Measurements from ENCODE around the gene HDAC5.
"Not testable (repeated sequence)": the region's sequence is repeated elsewhere in the genome, so short reads cannot be mapped to it uniquely, and the experiment has no call there.

The HDAC5 gene

GRCh38 chr17:44110823-44111633, 12.4 kb downstream of the HDAC5 start:
- DNase-seq (ENCODE audit: low read depth), result peak; percentile 20

GRCh38 chr17:44110011-44110686, 13.3 kb downstream of the HDAC5 start:
- no peak for DNase-seq (ENCODE audit: low read depth)

- no peak for DNase-seq (ENCODE audit: low read depth)
Observed at GRCh38 chr17:44109312-44109630, 14.2 kb downstream of the HDAC5 start.

DNA sequence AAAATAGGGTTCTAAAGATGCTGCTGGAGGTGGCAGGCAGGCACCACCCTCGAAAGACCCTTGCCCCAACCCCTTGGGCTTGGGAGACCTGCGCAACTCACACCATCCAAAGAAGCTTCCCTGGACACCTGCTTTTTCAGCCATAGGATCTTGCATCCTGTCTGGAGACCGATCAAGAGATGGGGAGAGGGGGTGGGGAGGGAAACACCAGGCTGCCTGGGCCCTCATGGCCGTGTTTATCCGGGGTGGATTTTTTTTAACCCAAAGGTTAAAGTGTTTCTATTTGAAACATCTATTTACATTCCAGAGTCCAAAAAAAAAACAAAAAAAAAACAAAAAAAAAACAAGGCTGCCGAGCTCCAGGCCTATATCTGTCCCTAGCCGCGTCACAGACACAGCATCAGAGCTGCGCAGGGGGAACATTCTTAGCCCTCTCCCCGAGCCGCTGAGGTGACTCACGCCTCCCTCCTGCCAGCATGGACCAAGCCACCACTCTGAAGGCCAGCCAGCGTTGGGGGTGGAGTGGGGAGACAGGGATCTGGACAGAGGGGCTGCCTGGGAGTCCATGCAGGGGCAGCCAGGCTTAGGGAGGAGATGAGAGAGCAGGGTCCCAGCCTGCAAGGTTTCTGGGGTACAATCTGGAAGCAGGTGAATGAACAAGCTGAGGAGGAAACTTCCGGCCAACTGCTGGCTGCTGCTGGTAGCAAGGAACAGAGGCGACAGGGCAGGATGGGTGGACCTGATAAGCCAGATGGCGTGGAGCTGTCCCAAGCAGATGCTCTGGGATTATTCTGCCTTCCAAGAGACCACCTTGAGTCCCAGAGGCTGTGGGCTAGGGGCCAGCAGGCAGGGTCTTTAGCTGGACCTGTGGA, 14.8 kb downstream of the HDAC5 start:
- no peak for DNase-seq (ENCODE audit: low read depth)

- no peak for DNase-seq (ENCODE audit: low read depth)
Observed at GRCh38 chr17:44106801-44107200, 16.6 kb downstream of the HDAC5 start.

DNA sequence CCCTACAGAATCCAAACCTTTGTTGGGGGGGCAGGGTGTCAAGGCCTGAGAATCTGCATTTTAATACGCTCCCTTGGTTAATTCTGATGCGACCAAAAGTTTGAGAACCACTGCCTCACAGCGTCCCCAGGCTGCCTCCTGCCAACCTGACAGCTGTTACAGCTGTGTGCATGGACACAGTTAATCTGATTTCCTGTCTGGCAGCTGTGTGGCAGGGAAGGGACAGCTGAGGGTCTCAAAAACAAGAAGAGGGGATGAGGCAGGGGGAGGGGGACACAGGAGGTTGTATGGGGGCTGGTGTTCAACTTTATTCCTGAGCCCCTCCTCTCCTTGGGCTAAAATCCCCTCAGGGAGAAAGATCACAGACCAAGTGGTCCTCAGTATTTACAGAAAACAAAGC, 17.5 kb downstream of the HDAC5 start:
- DNase-seq (ENCODE audit: low read depth), result no peak

GRCh38 chr17:44105483-44105882, 18.0 kb downstream of the HDAC5 start:
- no peak for DNase-seq (ENCODE audit: low read depth)

DNA sequence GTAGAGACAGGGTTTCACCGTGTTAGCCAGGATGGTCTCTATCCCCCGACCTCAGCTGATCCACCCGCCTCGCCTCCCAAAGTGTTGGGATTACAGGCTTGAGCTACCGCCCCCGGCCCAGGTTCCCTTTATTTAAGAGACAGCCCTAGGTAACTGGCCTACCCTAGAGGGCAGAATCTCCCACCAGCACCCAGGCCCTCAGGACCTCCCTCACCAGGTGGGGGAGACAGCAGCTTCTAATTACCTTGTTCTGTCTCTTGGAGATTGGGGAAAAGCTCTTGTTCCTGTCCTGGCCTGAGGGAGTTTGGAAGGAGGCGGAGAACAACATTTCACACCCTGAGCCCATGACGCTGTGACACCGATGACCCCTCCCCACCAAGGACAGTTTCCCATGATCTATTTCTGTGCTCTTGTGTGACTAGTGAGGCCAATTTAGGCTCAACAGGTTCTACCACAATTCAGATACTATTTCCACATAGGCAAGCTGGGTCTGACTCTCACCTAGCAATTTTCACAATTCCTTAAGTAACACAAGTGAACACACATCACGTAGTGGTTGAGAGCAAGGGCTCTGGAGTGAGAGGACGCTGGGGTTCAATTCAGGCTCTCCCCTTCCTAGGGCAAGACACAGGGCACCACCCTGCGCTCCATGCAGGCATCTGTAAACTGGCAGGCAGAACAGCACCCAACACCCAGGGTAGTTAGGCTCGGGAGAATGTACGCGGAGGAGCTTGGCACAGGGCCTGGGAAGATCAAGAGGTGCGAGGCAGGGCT, 20.4 kb downstream of the HDAC5 start:
- no peak for DNase-seq (ENCODE audit: low read depth)

DNA sequence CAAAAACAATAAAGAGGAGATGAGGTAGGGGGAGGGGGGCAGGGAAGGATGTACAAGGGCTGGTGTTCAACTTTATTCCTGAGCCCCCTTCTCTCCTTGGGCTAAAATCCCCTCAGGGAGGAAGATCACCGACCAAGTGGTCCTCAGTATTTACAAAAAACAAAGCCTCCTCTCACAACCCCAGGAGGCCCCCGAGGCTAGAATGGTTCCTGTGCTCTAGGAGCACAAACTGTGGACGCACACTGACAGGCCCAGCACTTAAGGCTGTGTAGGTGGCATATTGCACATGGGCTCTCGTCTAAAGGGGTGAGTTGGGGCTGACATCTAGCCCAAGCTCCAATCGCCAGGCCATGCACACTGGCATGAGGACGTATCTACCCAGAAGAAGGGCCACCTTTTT, 21.6 kb downstream of the HDAC5 start:
- not testable (repeated sequence) for DNase-seq (ENCODE audit: low read depth)

DNA sequence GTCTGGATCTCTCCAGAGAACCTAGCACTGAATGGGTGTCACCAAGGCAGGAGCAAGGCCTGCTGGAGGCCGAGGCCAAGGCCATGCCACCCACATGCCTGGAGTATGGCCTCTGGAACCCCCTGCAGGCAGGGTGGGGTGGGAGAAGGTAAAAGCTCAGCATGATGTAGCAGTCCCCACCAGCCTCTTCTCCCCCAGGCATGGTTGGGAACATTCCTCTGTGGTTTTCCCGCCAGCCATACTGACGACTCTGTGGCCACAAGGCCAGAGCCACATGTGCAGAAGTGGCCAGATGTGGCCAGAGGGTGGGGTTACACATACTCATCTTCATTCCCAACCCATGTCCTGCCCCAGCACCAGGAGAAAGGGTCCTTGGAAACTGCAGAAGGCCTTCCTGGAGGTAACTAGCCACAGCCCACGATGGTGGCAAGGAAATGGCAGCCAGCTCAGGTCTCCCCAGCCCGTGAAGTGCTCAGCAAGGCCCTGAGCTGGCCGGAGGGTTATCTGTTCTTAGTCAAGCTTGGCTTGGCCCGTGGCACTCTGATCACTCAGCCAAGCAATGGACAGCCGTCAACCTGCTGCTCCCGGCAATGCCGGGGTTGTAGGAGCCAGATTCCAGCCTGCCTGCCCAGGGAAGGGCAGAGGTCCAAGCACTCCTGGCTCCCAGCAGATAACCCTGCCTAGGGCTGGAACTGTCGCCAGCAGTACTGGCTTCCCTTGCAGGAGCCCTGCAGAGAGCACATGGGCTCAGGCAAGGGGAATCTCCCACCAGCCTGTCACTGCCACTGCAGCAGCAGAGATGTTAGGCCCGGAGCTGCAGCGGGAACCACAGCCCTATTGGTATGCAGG, 26.1 kb downstream of the HDAC5 start:
- no peak for DNase-seq (ENCODE audit: low read depth)

- DNase-seq (ENCODE audit: low read depth), result no peak
Observed at GRCh38 chr17:44095647-44096496, 27.6 kb downstream of the HDAC5 start.

- no peak for DNase-seq (ENCODE audit: low read depth)
Observed at GRCh38 chr17:44095388-44095646, 28.1 kb downstream of the HDAC5 start.

GRCh38 chr17:44094701-44095387, 28.6 kb downstream of the HDAC5 start:
- no peak for DNase-seq (ENCODE audit: low read depth)

- no peak for DNase-seq (ENCODE audit: low read depth)
Observed at GRCh38 chr17:44093231-44093900, 30.1 kb downstream of the HDAC5 start.

GRCh38 chr17:44092051-44092450, 31.4 kb downstream of the HDAC5 start:
- DNase-seq (ENCODE audit: low read depth), result no peak

DNA sequence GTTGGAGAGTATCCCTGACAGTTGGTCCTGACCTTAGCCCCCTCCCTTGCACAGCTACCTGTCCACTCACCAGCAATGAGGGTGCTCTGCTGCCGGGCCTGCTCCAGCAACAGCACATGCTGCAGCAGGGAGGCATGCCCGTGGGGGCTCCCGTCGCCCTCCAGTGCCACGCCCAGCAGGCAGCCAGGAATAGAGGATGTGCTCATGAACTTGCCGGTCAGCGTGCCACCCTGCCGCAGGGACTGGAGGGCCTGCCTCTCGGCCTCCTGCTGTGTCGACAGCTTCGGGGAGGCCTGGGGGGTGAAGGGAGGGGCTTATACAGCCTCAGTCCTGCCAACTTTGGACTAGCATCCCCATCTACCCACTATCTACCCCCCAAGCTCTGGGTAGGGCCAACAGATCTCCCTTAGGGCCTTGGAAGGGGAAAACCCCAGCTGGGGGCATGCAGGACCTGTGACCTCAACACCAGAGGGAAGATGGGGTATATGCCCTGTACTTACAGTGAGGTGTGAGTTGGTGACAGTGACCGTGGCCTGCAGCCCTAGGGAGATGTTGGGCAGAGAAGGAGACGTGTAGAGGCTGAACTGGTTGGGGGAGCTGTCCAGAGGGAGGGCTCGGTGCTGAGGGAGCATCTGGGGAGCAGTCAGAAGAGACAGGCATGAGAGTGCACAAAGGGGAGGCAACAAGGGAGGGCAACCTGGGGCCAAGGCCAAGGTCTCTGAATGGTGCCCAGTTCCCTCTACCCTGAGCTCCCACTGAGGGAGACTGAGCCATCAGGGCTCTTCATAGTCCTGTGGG, 32.0 kb downstream of the HDAC5 start:
- DNase-seq (ENCODE audit: low read depth), result no peak

- no peak for DNase-seq (ENCODE audit: low read depth)
Observed at GRCh38 chr17:44088254-44088653, 35.2 kb downstream of the HDAC5 start.

DNA sequence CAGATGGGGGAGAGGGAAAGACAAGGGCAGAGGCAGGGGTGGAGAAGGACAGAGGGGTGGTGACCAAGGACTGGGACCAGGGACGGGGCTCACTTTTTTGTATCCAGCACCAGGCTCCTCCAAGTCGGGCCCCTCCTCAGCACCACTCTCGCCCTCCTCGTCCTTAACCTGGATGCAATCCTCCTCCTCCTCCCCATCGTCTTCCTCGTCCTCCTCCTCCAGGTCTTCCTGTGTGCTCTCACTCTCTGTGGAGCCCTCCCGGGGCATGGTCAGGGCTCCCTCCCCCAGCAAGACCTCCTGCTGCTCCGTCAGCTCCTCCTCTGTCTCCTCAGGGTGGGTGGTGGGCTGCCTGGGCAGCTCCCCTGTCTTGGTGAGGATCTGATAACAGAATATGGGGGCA, 36.1 kb downstream of the HDAC5 start:
- DNase-seq (ENCODE audit: low read depth), result no peak
